PC-9 (cell line): ENCODE results near the gene FTO.

Source experiments
- CTCF ChIP-seq: fragments of 200-600 bp; sonication (generic); conservative IDR thresholded peaks from 2 replicates; pipeline ENCODE4 v1.6.1; 2017; ENCODE audit warnings: mixed run types, antibody characterized with exemption, mild to moderate bottlenecking, moderate library complexity
- EZH2 ChIP-seq: fragments of 200-600 bp; sonication (generic); IDR thresholded peaks from 2 replicates; pipeline ENCODE4 v1.8.0; 2017; ENCODE audit warnings: antibody characterized with exemption, low read depth

- no peak for TF ChIP-seq CTCF
- no peak for TF ChIP-seq EZH2
Measured at GRCh38 chr16:54055191-54055590, 351.2 kb downstream of the FTO start.
